Astrocyte (in vitro differentiated cells and primary cell): ENCODE measurements around the gene SMAD9. TPM values are rescaled to one million over a fixed set of nuclear protein-coding genes. Genes with fewer than 3 reads are reported as not detected.

Experiments
- DNase-seq: peaks from one replicate; pipeline ENCODE4 v3.0.0-alpha.2; 2010; ENCODE audit warnings: low read depth
- FAIRE-seq: peaks from 2 replicates; lab custom pipeline; 2011; peaks lifted over from hg19 to GRCh38; lab: Jason Lieb, UNC
- H2AFZ ChIP-seq: 2 replicates; pipeline ENCODE4 v1.6.0; 2012; ENCODE audit warnings: low read depth, low read length, inconsistent platforms
- H3K27ac ChIP-seq: 2 replicates; pipeline ENCODE4 v1.5.1; 2011; ENCODE audit warnings: low read depth, low read length, inconsistent platforms
- H3K27me3 ChIP-seq: 2 replicates; pipeline ENCODE4 v1.6.0; 2011; ENCODE audit warnings: low read length, inconsistent platforms; ENCODE audit not compliant: insufficient read depth
- H3K36me3 ChIP-seq: 2 replicates; pipeline ENCODE4 v1.5.1; 2011; ENCODE audit warnings: low read length, inconsistent platforms; ENCODE audit not compliant: insufficient read depth
- H3K4me1 ChIP-seq: 2 replicates; pipeline ENCODE4 v1.5.1; 2011; ENCODE audit warnings: low read length, inconsistent platforms; ENCODE audit not compliant: insufficient read depth
- H3K4me2 ChIP-seq: 2 replicates; pipeline ENCODE4 v1.6.0; 2012; ENCODE audit warnings: low read length, inconsistent platforms
- H3K4me3 ChIP-seq: 2 replicates; pipeline ENCODE4 v1.5.1; 2011; ENCODE audit warnings: low read depth, mild to moderate bottlenecking, low read length, inconsistent platforms; ENCODE audit not compliant: insufficient read depth
- H3K79me2 ChIP-seq: 2 replicates; pipeline ENCODE4 v1.6.0; 2012; ENCODE audit warnings: mild to moderate bottlenecking, low read length, inconsistent platforms; ENCODE audit not compliant: insufficient read depth
- H3K9ac ChIP-seq: 2 replicates; pipeline ENCODE4 v1.6.0; 2012; ENCODE audit warnings: mild to moderate bottlenecking, low read length, inconsistent platforms
- H3K9me3 ChIP-seq: 2 replicates; pipeline ENCODE4 v1.5.1; 2012; ENCODE audit warnings: low read depth, mild to moderate bottlenecking, low read length, inconsistent platforms; ENCODE audit not compliant: insufficient read depth
- H4K20me1 ChIP-seq: 2 replicates; pipeline ENCODE4 v1.6.0; 2012; ENCODE audit warnings: low read length, inconsistent platforms; ENCODE audit not compliant: insufficient read depth
- H3K27ac Mint-ChIP-seq: one replicate; pipeline ENCODE4 v1.8.0; 2021; ENCODE audit warnings: mild to moderate bottlenecking, mixed read lengths; ENCODE audit not compliant: unreplicated experiment
- H3K27me3 Mint-ChIP-seq: one replicate; pipeline ENCODE4 v1.8.0; 2021; ENCODE audit warnings: low read depth, mixed read lengths; ENCODE audit not compliant: unreplicated experiment
- H3K36me3 Mint-ChIP-seq: one replicate; pipeline ENCODE4 v1.8.0; 2021; ENCODE audit warnings: low read depth, mixed read lengths; ENCODE audit not compliant: unreplicated experiment
- H3K4me1 Mint-ChIP-seq: one replicate; pipeline ENCODE4 v1.8.0; 2021; ENCODE audit warnings: low read depth, mixed read lengths; ENCODE audit not compliant: unreplicated experiment
- H3K4me3 Mint-ChIP-seq: one replicate; pipeline ENCODE4 v1.8.0; 2021; ENCODE audit warnings: mild to moderate bottlenecking, moderate library complexity, mixed read lengths; ENCODE audit not compliant: unreplicated experiment
- H3K9me3 Mint-ChIP-seq: one replicate; pipeline ENCODE4 v1.8.0; 2021; ENCODE audit warnings: mild to moderate bottlenecking, mixed read lengths; ENCODE audit not compliant: unreplicated experiment
- CTCF ChIP-seq: IDR thresholded peaks from 2 replicates; pipeline ENCODE4 v1.5.1; 2011; ENCODE audit warnings: low read depth, mild to moderate bottlenecking, inconsistent platforms, low read length, moderate library complexity; ENCODE audit not compliant: insufficient read depth
- EZH2 ChIP-seq: IDR thresholded peaks from 2 replicates; pipeline ENCODE4 v1.6.1; 2012; ENCODE audit warnings: mild to moderate bottlenecking, low read length, inconsistent platforms; ENCODE audit not compliant: insufficient read depth
- total RNA-seq: library from RNA; stranded (reverse); gene quantifications from 2 replicates; pipeline ENCODE4 v1.2.1, GENCODE V29; 2021

Gene SMAD9
- total RNA-seq, 1 donor from 2014 or later: 2.8 TPM

- Histone ChIP-seq H3K27ac (peak overlapping the region; percentile 44), H3K27me3 (no peaks in the 10 kb centered on the region), H3K4me2 (peak overlapping the region; percentile 63), H3K4me1 (peaks cover 9% of the 10 kb centered on the region), H3K79me2 (no peaks in the 10 kb centered on the region), H3K4me3 (no peak overlapping the region), H3K9me3 (no peaks in the 10 kb centered on the region), H3K9ac (peak overlapping the region; percentile 22), H4K20me1 (no peaks in the 10 kb centered on the region), H3K36me3 (peaks cover 30% of the 10 kb centered on the region), H2AFZ (no peak overlapping the region)
- peak overlapping the region; percentile 21 for H3K4me3 Mint-ChIP-seq
- FAIRE-seq (peak; percentile 45), DNase-seq (peak; percentile 72)
- no peak for TF ChIP-seq CTCF
- TF ChIP-seq EZH2: no peak
- H3K27me3 Mint-ChIP-seq: no peaks in the 10 kb centered on the region
- peaks cover 13% of the 10 kb centered on the region for H3K4me1 Mint-ChIP-seq
- H3K27ac Mint-ChIP-seq: peak overlapping the region; percentile 59
- peaks cover 11% of the 10 kb centered on the region for H3K36me3 Mint-ChIP-seq
- no peaks in the 10 kb centered on the region for H3K9me3 Mint-ChIP-seq
Measured at GRCh38 chr13:36965767-36966166, 45.7 kb upstream of the SMAD9 start.

GRCh38 chr13:36959456-36960116, 39.5 kb upstream of the SMAD9 start:
- H3K36me3 ChIP-seq: peaks cover 14% of the 10 kb centered on the region
- Mint-ChIP-seq H3K9me3 (no peaks in the 10 kb centered on the region), H3K4me3 (no peak overlapping the region), H3K27ac (no peak overlapping the region), H3K36me3 (peaks cover 7% of the 10 kb centered on the region), H3K27me3 (no peaks in the 10 kb centered on the region), H3K4me1 (no peaks in the 10 kb centered on the region)
- TF ChIP-seq CTCF (no peak), EZH2 (no peak)
- H3K4me3 ChIP-seq: no peak overlapping the region
- H3K27ac ChIP-seq: no peak overlapping the region
- no peaks in the 10 kb centered on the region for H3K27me3 ChIP-seq
- H3K9ac ChIP-seq: no peak overlapping the region
- no peaks in the 10 kb centered on the region for H3K4me1 ChIP-seq
- no peaks in the 10 kb centered on the region for H3K9me3 ChIP-seq
- FAIRE-seq (no peak), DNase-seq (no peak)
- H4K20me1 ChIP-seq: no peaks in the 10 kb centered on the region
- no peak overlapping the region for H2AFZ ChIP-seq
- H3K79me2 ChIP-seq: no peaks in the 10 kb centered on the region
- no peak overlapping the region for H3K4me2 ChIP-seq

GRCh38 chr13:36954542-36954941, 34.5 kb upstream of the SMAD9 start:
- H3K79me2 ChIP-seq: no peaks in the 10 kb centered on the region

More at GRCh38 chr13:36954542-36954941, 34.5 kb upstream of the SMAD9 start:
- DNase-seq (no peak), FAIRE-seq (no peak)
- Mint-ChIP-seq H3K4me3 (no peak overlapping the region), H3K4me1 (no peaks in the 10 kb centered on the region), H3K36me3 (peaks cover 8% of the 10 kb centered on the region), H3K27ac (no peak overlapping the region), H3K9me3 (no peaks in the 10 kb centered on the region), H3K27me3 (no peaks in the 10 kb centered on the region)
- TF ChIP-seq EZH2 (no peak), CTCF (no peak)
- peaks cover 5% of the 10 kb centered on the region for H3K36me3 ChIP-seq
- no peak overlapping the region for H3K27ac ChIP-seq
- no peaks in the 10 kb centered on the region for H3K9me3 ChIP-seq
- H3K9ac ChIP-seq: no peak overlapping the region
- no peak overlapping the region for H3K4me3 ChIP-seq
- no peak overlapping the region for H2AFZ ChIP-seq
- no peaks in the 10 kb centered on the region for H4K20me1 ChIP-seq
- H3K27me3 ChIP-seq: no peaks in the 10 kb centered on the region
- no peaks in the 10 kb centered on the region for H3K4me1 ChIP-seq
- no peak overlapping the region for H3K4me2 ChIP-seq
